Keratinocyte (primary cell): ENCODE data around the gene GPR176. TPM values are rescaled to one million over a fixed set of nuclear protein-coding genes. Genes with fewer than 3 reads are reported as not detected.
A peak's percentile ranks its signal among the peaks of the same experiment; 100 is the strongest.

Source experiments
- DNase-seq: peaks from one replicate; pipeline ENCODE4 v3.0.0-alpha.2; 2011; ENCODE audit warnings: low read depth, missing footprints, low spot score
- FAIRE-seq: peaks from 2 replicates; lab custom pipeline; 2011; peaks lifted over from hg19 to GRCh38; lab: Jason Lieb, UNC
- H2AFZ ChIP-seq: 2 replicates; pipeline ENCODE4 v1.6.0; 2012; ENCODE audit warnings: low read length, control low read depth, inconsistent platforms; ENCODE audit not compliant: control insufficient read depth
- H3K27ac ChIP-seq: 2 replicates; pipeline ENCODE4 v1.5.1; 2011; ENCODE audit warnings: low read length; ENCODE audit not compliant: control insufficient read depth, insufficient read depth
- H3K27me3 ChIP-seq: 3 replicates; pipeline ENCODE4 v1.6.0; 2011; ENCODE audit warnings: low read length; ENCODE audit not compliant: control insufficient read depth, insufficient read depth; ENCODE audit errors: extremely low read depth
- H3K36me3 ChIP-seq, 2 experiments: 2 replicates in 1 of 2; 3 replicates in 1 of 2; pipeline ENCODE4 v1.5.1; 2011; ENCODE audit warnings: low read length in 2 of 2, mild to moderate bottlenecking in 1 of 2; ENCODE audit not compliant: control insufficient read depth in 2 of 2, insufficient read depth in 2 of 2; ENCODE audit errors: extremely low read depth in 1 of 2
- H3K4me1 ChIP-seq: 3 replicates; pipeline ENCODE4 v1.5.1; 2011; ENCODE audit warnings: low read length; ENCODE audit not compliant: control insufficient read depth, insufficient read depth; ENCODE audit errors: extremely low read depth
- H3K4me2 ChIP-seq: 3 replicates; pipeline ENCODE4 v1.6.0; 2011; ENCODE audit warnings: low read depth, low read length; ENCODE audit not compliant: control insufficient read depth, insufficient read depth; ENCODE audit errors: extremely low read depth
- H3K4me3 ChIP-seq, 3 experiments: fragments of 200-600 bp in 1 of 3; sonication (generic) in 1 of 3; 2 replicates in 2 of 3; 3 replicates in 1 of 3; pipeline ENCODE4 v1.5.1; 2011 to 2016; ENCODE audit warnings: low read length in 3 of 3, mild to moderate bottlenecking in 3 of 3, control low read depth in 2 of 3, inconsistent platforms in 1 of 3, low read depth in 1 of 3, mixed read lengths in 1 of 3, mixed run types in 1 of 3, moderate library complexity in 1 of 3; ENCODE audit not compliant: control insufficient read depth in 2 of 3, insufficient read depth in 2 of 3; ENCODE audit errors: extremely low read depth in 1 of 3
- H3K79me2 ChIP-seq: 2 replicates; pipeline ENCODE4 v1.6.0; 2012; ENCODE audit warnings: low read length; ENCODE audit not compliant: control insufficient read depth, insufficient read depth
- H3K9ac ChIP-seq: 3 replicates; pipeline ENCODE4 v1.6.0; 2011; ENCODE audit warnings: low read length; ENCODE audit not compliant: control insufficient read depth, insufficient read depth; ENCODE audit errors: extremely low read depth
- H3K9me1 ChIP-seq: 3 replicates; pipeline ENCODE4 v1.6.0; 2011; ENCODE audit warnings: low read length; ENCODE audit not compliant: control insufficient read depth, insufficient read depth; ENCODE audit errors: extremely low read depth
- H3K9me3 ChIP-seq: 2 replicates; pipeline ENCODE4 v1.5.1; 2012; ENCODE audit warnings: low read depth, low read length; ENCODE audit not compliant: control insufficient read depth
- H4K20me1 ChIP-seq: 3 replicates; pipeline ENCODE4 v1.6.0; 2011; ENCODE audit warnings: low read length; ENCODE audit not compliant: control insufficient read depth, insufficient read depth; ENCODE audit errors: extremely low read depth
- CTCF ChIP-seq, 3 experiments: IDR thresholded peaks in 1 of 3; conservative IDR thresholded peaks in 1 of 3; optimal IDR thresholded peaks in 1 of 3; 2 replicates in 2 of 3; 3 replicates in 1 of 3; pipeline versions ENCODE3 to v1.5.1; 2011; ENCODE audit warnings: low read length in 3 of 3, mild to moderate bottlenecking in 3 of 3, moderate library complexity in 2 of 3, control low read depth in 1 of 3, inconsistent platforms in 1 of 3; ENCODE audit not compliant: insufficient read depth in 2 of 3; ENCODE audit errors: extremely low read depth in 1 of 3
- EZH2 ChIP-seq: IDR thresholded peaks from one replicate; pipeline ENCODE4 v1.6.1; 2012; ENCODE audit warnings: inconsistent platforms, mild to moderate bottlenecking, low read length, moderate library complexity
- dilution Hi-C: fragments of 300-500 bp; cut with MboI; formaldehyde crosslinking; loops from one replicate; pipeline ENCODE4 v1.7.0; 2020; ENCODE audit warnings: low sequenced_read_pairs; ENCODE audit not compliant: extremely low pct_ligation_motif_present
- polyA plus RNA-seq, 5 experiments: library from polyadenylated mRNA; depleted of rRNA in 3 of 5; stranded (reverse) in 3 of 5; stranded (forward) in 1 of 5; unstranded in 1 of 5; fragments of >200 nt; gene quantifications; 1 replicate in 1 of 5; 2 replicates in 3 of 5; 3 replicates in 1 of 5; pipeline versions ENCODE4 v1.2.1 to v1.2.3, GENCODE V29; 2011 to 2012; ENCODE audit warnings: missing spikeins in 2 of 5, low read depth in 1 of 5, low replicate concordance in 1 of 5

The GPR176 gene
- polyA plus RNA-seq, 1 donor (not counting 4 experiments of a cell fraction or from before 2014, with no cell fraction given) = 12.5 TPM

DNA sequence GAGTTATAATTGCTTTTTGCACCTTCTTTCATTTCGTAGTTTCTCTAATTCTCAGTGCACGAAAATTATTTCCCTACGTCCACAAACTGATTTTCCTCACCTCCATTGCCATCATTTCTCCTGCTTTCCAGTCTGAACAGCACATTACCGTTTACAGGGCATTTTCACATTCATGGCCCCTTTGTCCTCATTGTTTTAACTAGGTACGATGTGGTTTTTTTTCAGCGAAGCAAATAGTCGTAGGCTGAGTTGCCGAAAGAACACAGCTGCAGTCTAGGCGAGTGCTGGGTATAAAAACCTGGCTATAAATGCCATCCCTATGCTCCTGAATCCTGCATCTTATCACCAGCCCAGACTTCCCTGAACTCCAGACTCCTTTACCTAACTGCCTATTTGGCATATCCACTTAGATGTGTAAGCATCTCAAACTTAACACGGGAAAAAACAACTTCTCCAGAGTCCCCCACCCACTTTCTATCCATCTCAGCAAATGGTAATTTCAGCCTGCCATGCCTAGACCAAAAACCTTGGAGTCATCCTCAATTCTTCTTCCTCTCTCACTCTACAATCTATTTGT, 136.7 kb downstream of the GPR176 start:
- TF ChIP-seq CTCF (optimal IDR thresholded peaks at IDR 0.05 in 1 of 3, IDR thresholded peaks at IDR 0.05 in 1 of 3, conservative IDR thresholded peaks at IDR 0.05 in 1 of 3; ENCODE audit: extremely low read depth in 1 of 3, insufficient read depth in 2 of 3, low read length in 3 of 3) (no peak), EZH2 (no peak)
- Histone ChIP-seq H3K27me3 (no peaks in the 10 kb centered on the region), H3K4me2 (peak overlapping the region; percentile 94), H3K79me2 (peaks cover 8% of the 10 kb centered on the region), H3K9me1 (no peaks in the 10 kb centered on the region), H2AFZ (peak overlapping the region; percentile 96), H3K4me1 (peaks cover 11% of the 10 kb centered on the region), H3K36me3 (no peaks in the 10 kb centered on the region), H4K20me1 (no peaks in the 10 kb centered on the region), H3K9ac (peak overlapping the region; percentile 84), H3K9me3 (no peaks in the 10 kb centered on the region), H3K27ac (peak overlapping the region; percentile 76), H3K4me3 (peak overlapping the region; percentile 73 to 86 (median 77))
- dilution Hi-C loops = no loop called here
- FAIRE-seq (no peak), DNase-seq (no peak)

GRCh38 chr15:39782441-39783138, 137.5 kb downstream of the GPR176 start, which contains the start of gene FSIP1:
FSIP1 (minus strand) TSS chr15:39782841; CDS start chr15:39776524, 6,317 bp downstream.
- no peaks in the 10 kb centered on the region for H4K20me1 ChIP-seq
- TF ChIP-seq EZH2 (no peak), CTCF (optimal IDR thresholded peaks at IDR 0.05 in 1 of 3, IDR thresholded peaks at IDR 0.05 in 1 of 3, conservative IDR thresholded peaks at IDR 0.05 in 1 of 3; ENCODE audit: extremely low read depth in 1 of 3, insufficient read depth in 2 of 3, low read length in 3 of 3) (no peak)
- peak within 1 kb of the TSS; percentile 94 for H3K4me2 ChIP-seq
- no peaks in the 10 kb centered on the region for H3K36me3 ChIP-seq
- peak within 1 kb of the TSS; percentile 73 to 86 (median 77) for H3K4me3 ChIP-seq
- no peaks in the 10 kb centered on the region for H3K9me1 ChIP-seq
- FAIRE-seq (peak; percentile 9), DNase-seq (peak; percentile 58)
- H3K27ac ChIP-seq = peak within 1 kb of the TSS; percentile 76
- H2AFZ ChIP-seq = peak within 1 kb of the TSS; percentile 97
- dilution Hi-C loops = no loop called here
- H3K79me2 ChIP-seq = peaks cover 8% of the 10 kb centered on the region
- H3K4me1 ChIP-seq = peaks cover 11% of the 10 kb centered on the region
- no peaks in the 10 kb centered on the region for H3K27me3 ChIP-seq
- peak within 1 kb of the TSS; percentile 84 for H3K9ac ChIP-seq
- no peaks in the 10 kb centered on the region for H3K9me3 ChIP-seq
